ENCODE measurements around the gene KRT75.

The KRT75 gene

GRCh38 chr12:52418576-52419110 lies 15.5 kb downstream of the KRT75 start:
- Histone ChIP-seq H3F3A (ENCODE audit: control insufficient read depth, insufficient read depth) (no peaks in the 10 kb centered on the region), H3K36me3 (ENCODE audit: control insufficient read depth, low read length) (no peaks in the 10 kb centered on the region), H3K9me2 (replicated peaks; ENCODE audit: control insufficient read depth, low read length) (no peaks in the 10 kb centered on the region), H3K27me3 (ENCODE audit: control insufficient read depth, low read length) (0 out of 2 replicates have a peak, but pooled peaks cover 6% of the 10 kb centered on the region), H3K4me2 (ENCODE audit: low read length) (no peak overlapping the region), H4K20me1 (ENCODE audit: control insufficient read depth, insufficient read depth, low read depth, low read length) (no peaks in the 10 kb centered on the region), H3K4me1 (ENCODE audit: control insufficient read depth, low read length) (no peaks in the 10 kb centered on the region), H3K9me3 (ENCODE audit: control insufficient read depth, insufficient read depth, low read length) (no peaks in the 10 kb centered on the region), H3K4me3 (ENCODE audit: low read length) (no peak overlapping the region), H3K79me2 (ENCODE audit: control insufficient read depth, low read length) (no peaks in the 10 kb centered on the region), H3K27ac (ENCODE audit: low read depth, low read length) (no peak overlapping the region)
- no peak for TF ChIP-seq CTCF (IDR thresholded peaks at IDR 0.05; ENCODE audit: low read depth, low read length, poor library complexity, severe bottlenecking)
- TF ChIP-seq EZH2phosphoT487 (IDR thresholded peaks at IDR 0.05; ENCODE audit: borderline replicate concordance, low read length), result no peak

GRCh38 chr12:52417740-52418139 lies 16.4 kb downstream of the KRT75 start:
- no peaks in the 10 kb centered on the region for H3K9me3 ChIP-seq (ENCODE audit: control insufficient read depth, insufficient read depth, low read length)
- H3K4me3 ChIP-seq (ENCODE audit: low read length), result no peak overlapping the region
- no peaks in the 10 kb centered on the region for H4K20me1 ChIP-seq (ENCODE audit: control insufficient read depth, insufficient read depth, low read depth, low read length)
- no peaks in the 10 kb centered on the region for H3K36me3 ChIP-seq (ENCODE audit: control insufficient read depth, low read length)
- H3K79me2 ChIP-seq (ENCODE audit: control insufficient read depth, low read length), result no peaks in the 10 kb centered on the region
- H3K27ac ChIP-seq (ENCODE audit: low read depth, low read length), result no peak overlapping the region
- H3K4me1 ChIP-seq (ENCODE audit: control insufficient read depth, low read length), result no peaks in the 10 kb centered on the region
- H3K27me3 ChIP-seq (ENCODE audit: control insufficient read depth, low read length), result 0 out of 2 replicates have a peak, but pooled peaks cover 6% of the 10 kb centered on the region
- no peaks in the 10 kb centered on the region for H3K9me2 ChIP-seq (replicated peaks; ENCODE audit: control insufficient read depth, low read length)
- H3F3A ChIP-seq (ENCODE audit: control insufficient read depth, insufficient read depth), result no peaks in the 10 kb centered on the region
- no peak overlapping the region for H3K4me2 ChIP-seq (ENCODE audit: low read length)
- TF ChIP-seq CTCF (IDR thresholded peaks at IDR 0.05; ENCODE audit: low read depth, low read length, poor library complexity, severe bottlenecking) (no peak), EZH2phosphoT487 (IDR thresholded peaks at IDR 0.05; ENCODE audit: borderline replicate concordance, low read length) (no peak)

GRCh38 chr12:52416795-52417194 lies 17.4 kb downstream of the KRT75 start:
- Histone ChIP-seq H3K9me2 (replicated peaks; ENCODE audit: control insufficient read depth, low read length) (no peaks in the 10 kb centered on the region), H3F3A (ENCODE audit: control insufficient read depth, insufficient read depth) (no peaks in the 10 kb centered on the region), H3K36me3 (ENCODE audit: control insufficient read depth, low read length) (no peaks in the 10 kb centered on the region), H3K9me3 (ENCODE audit: control insufficient read depth, insufficient read depth, low read length) (no peaks in the 10 kb centered on the region), H3K27ac (ENCODE audit: low read depth, low read length) (no peak overlapping the region), H3K27me3 (ENCODE audit: control insufficient read depth, low read length) (0 out of 2 replicates have a peak, but pooled peaks cover 4% of the 10 kb centered on the region), H3K4me1 (ENCODE audit: control insufficient read depth, low read length) (no peaks in the 10 kb centered on the region), H3K4me3 (ENCODE audit: low read length) (no peak overlapping the region), H3K79me2 (ENCODE audit: control insufficient read depth, low read length) (no peaks in the 10 kb centered on the region), H3K4me2 (ENCODE audit: low read length) (no peak overlapping the region), H4K20me1 (ENCODE audit: control insufficient read depth, insufficient read depth, low read depth, low read length) (no peaks in the 10 kb centered on the region)
- TF ChIP-seq EZH2phosphoT487 (IDR thresholded peaks at IDR 0.05; ENCODE audit: borderline replicate concordance, low read length) (no peak), CTCF (IDR thresholded peaks at IDR 0.05; ENCODE audit: low read depth, low read length, poor library complexity, severe bottlenecking) (no peak)
